ENCODE measurements around the gene OCRL.

DNA sequence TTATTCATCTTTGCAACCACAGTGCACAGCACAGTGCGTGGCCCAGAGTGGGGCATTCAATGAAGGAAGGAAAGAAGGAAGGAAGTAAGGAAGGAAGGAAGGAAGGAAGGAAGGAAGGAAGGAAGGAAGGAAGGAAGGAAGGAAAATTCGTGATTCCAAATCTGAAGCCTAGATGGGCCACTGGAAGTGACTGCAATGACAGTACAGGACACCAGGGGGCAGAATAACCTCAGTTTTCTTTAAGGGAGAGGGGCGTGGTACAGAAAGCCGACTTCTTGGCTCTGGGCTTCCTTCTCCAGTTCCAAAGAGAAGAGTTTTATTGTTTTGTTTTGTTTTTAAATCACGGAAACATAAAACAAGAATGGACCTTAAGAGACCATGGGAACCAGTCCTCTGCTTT, 66.9 kb downstream of the OCRL start:
- TF ChIP-seq EZH2phosphoT487 (IDR thresholded peaks at IDR 0.05; ENCODE audit: insufficient read depth, low read depth) (no peak), EZH2 (IDR thresholded peaks at IDR 0.05; ENCODE audit: insufficient read depth, poor library complexity, severe bottlenecking) (no peak)
